NCI-H2029 treated with DMSO at 0.1 percent for 48 hours (cell line): Measurements from ENCODE around the gene CLEC1A.

Experiments used
- DNase-seq: peaks from one replicate; lab custom pipeline; 2025; lab: John Stamatoyannopoulos, UW

CLEC1A gene

GRCh38 chr12:10101648-10102220 is 2.9 kb upstream of the CLEC1A start:
- DNase-seq = no peak

GRCh38 chr12:10101042-10101579 is 2.3 kb upstream of the CLEC1A start:
- DNase-seq = no peak

- no peak for DNase-seq
Observed at GRCh38 chr12:10097521-10097920, 1.3 kb downstream of the CLEC1A start.

- no peak for DNase-seq
Observed at GRCh38 chr12:10095971-10096370, 2.8 kb downstream of the CLEC1A start.

- DNase-seq = no peak
Observed at GRCh38 chr12:10094646-10095395, 4.0 kb downstream of the CLEC1A start.

GRCh38 chr12:10088955-10089900 is 9.6 kb downstream of the CLEC1A start:
- no peak for DNase-seq

- DNase-seq = no peak
Observed at GRCh38 chr12:10088031-10088430, 10.8 kb downstream of the CLEC1A start.

- DNase-seq = no peak
Observed at GRCh38 chr12:10086387-10086786, 12.4 kb downstream of the CLEC1A start.

- no peak for DNase-seq
Observed at GRCh38 chr12:10084733-10085132, 14.1 kb downstream of the CLEC1A start.

- no peak for DNase-seq
Observed at GRCh38 chr12:10082117-10082874, 16.5 kb downstream of the CLEC1A start.

GRCh38 chr12:10075451-10075850 is 23.3 kb downstream of the CLEC1A start:
- no peak for DNase-seq

GRCh38 chr12:10073261-10073660 is 25.5 kb downstream of the CLEC1A start:
- DNase-seq = no peak

GRCh38 chr12:10072131-10072530 is 26.7 kb downstream of the CLEC1A start:
- DNase-seq = no peak

GRCh38 chr12:10070380-10070779 is 28.4 kb downstream of the CLEC1A start:
- DNase-seq = no peak

- DNase-seq = no peak
Observed at GRCh38 chr12:10069976-10070375, 28.8 kb downstream of the CLEC1A start.

- no peak for DNase-seq
Observed at GRCh38 chr12:10069099-10069498, 29.7 kb downstream of the CLEC1A start.

GRCh38 chr12:10068644-10069043 is 30.1 kb downstream of the CLEC1A start:
- DNase-seq = no peak

- DNase-seq = no peak
Observed at GRCh38 chr12:10067942-10068341, 30.8 kb downstream of the CLEC1A start.

GRCh38 chr12:10067264-10067663 is 31.5 kb downstream of the CLEC1A start:
- no peak for DNase-seq

GRCh38 chr12:10065241-10065640 is 33.5 kb downstream of the CLEC1A start:
- no peak for DNase-seq

- no peak for DNase-seq
Observed at GRCh38 chr12:10058387-10058786, 40.4 kb downstream of the CLEC1A start.
